Measurements from ENCODE around the gene TOR4A.

DNA sequence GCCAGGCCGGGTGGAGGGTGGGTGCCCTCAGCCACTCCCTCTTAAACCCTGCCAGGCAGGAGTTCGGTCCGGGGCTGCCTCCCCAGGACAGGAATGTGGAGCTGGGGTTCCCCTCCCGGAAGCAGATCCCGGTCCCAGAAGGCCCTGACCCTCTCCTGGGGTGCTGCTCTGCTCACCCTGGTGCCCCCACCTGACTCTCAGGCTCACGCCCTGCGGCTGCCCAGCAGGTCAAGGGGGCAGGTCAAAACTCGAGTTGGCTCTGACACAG, 28.2 kb downstream of the TOR4A start:
- TF ChIP-seq, protein P1, sequence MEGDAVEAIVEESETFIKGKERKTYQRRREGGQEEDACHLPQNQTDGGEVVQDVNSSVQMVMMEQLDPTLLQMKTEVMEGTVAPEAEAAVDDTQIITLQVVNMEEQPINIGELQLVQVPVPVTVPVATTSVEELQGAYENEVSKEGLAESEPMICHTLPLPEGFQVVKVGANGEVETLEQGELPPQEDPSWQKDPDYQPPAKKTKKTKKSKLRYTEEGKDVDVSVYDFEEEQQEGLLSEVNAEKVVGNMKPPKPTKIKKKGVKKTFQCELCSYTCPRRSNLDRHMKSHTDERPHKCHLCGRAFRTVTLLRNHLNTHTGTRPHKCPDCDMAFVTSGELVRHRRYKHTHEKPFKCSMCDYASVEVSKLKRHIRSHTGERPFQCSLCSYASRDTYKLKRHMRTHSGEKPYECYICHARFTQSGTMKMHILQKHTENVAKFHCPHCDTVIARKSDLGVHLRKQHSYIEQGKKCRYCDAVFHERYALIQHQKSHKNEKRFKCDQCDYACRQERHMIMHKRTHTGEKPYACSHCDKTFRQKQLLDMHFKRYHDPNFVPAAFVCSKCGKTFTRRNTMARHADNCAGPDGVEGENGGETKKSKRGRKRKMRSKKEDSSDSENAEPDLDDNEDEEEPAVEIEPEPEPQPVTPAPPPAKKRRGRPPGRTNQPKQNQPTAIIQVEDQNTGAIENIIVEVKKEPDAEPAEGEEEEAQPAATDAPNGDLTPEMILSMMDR (IDR thresholded peaks at IDR 0.05), result no peak
- TF ChIP-seq POLR2A (IDR thresholded peaks at IDR 0.05), result no peak
